Smooth muscle cell of the brain vasculature (primary cell): Measurements from ENCODE around the gene NLRP6.
A peak's percentile ranks its signal among the peaks of the same experiment; 100 is the strongest.
"Not testable (repeated sequence)": the region's sequence is repeated elsewhere in the genome, so short reads cannot be mapped to it uniquely, and the experiment has no call there.

Experiments
- DNase-seq: peaks from one replicate; pipeline ENCODE4 v3.0.0-alpha.2; 2012; ENCODE audit warnings: low read depth, low spot score

NLRP6 gene

GRCh38 chr11:324156-324555 lies 45.9 kb downstream of the NLRP6 start:
- DNase-seq: no peak

- not testable (repeated sequence) for DNase-seq
These were observed 46.6 kb downstream of the NLRP6 start for GRCh38 chr11:324593-325517.

DNA sequence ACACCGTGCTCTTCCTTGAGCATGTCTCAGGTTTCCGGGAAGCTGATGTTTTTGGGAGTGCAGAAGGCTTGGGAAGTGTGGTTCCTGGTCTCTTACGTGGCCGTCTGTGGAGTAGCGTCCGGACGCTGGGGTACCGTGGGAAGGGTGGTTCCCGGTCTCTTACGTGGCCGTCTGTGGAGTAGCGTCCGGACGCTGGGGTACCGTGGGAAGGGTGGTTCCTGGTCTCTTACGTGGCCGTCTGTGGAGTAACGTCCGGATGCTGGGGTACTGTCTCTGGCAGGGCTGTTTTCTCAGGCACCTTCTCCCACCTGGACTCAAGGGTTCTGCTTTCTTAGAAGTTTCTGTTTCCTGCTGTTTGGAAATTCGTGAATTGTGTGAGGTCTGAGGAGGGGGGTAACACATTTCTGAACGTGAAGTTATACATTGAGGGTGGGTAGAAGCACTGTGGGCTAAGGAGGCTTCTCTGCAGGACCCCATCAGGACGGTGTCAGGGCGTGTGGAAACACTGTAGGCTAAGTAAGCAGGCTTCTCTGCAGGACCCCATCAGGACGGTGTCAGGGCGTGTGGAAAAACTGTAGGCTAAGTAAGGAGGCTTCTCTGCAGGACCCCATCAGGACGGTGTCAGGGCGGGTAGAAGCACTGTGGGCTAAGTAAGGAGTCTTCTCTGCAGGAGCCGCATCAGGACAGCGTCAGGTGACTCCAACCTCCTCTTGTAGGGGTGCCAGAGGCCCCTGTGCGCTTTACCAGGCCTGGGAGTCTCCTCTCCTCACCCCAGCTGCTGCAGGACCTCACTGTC lies 47.8 kb downstream of the NLRP6 start:
- DNase-seq: no peak

DNA sequence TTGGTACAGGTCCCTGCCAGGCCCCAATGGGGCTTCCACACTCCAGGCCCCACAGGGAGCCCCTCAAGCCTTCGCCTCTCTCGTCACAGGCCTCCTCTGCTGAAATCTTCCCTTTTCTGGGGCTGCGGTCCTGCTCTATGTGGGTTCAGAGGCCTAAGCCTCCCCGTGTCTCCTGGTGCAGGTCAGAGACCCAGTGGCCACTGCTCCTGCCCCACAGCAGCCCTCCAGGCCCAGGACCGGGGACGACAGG lies 48.3 kb downstream of the NLRP6 start:
- DNase-seq: no peak

DNA sequence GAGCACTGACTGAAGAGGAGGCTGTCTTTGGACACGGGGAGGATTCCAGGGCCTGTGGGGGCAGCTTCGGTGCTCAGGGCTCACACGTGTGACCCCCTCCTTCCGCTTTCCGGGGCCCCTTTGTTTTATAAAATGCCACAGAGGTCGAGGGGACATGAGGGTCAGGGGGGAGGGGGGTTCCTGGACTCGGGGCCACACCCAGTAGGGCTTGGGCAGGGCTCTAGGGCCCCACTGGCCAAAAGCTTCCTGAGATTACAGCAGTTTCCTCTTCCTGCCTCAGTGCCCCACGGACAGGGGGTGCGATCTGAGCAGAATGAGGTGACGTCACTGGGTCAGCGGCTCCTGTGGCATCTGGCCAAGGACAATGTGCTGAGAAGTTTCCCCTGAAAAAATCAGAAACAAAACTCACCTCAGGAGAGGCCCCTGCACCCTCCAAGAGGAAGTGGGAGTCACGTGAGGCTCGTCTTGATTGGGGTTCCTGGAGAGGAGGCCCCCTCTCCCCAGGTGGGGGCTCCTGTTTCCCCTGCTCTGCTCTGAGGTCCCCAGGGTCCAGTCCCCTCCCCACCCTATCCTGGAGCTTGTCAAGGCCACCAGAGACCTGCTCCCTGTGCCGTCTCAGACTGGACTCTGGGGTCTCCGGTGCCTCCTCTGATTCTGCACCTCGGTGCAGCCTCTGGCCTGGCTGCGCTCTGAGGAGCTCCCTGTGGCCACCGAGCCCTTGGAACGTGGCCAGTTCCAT lies 48.8 kb downstream of the NLRP6 start:
- peak; percentile 64 for DNase-seq

DNA sequence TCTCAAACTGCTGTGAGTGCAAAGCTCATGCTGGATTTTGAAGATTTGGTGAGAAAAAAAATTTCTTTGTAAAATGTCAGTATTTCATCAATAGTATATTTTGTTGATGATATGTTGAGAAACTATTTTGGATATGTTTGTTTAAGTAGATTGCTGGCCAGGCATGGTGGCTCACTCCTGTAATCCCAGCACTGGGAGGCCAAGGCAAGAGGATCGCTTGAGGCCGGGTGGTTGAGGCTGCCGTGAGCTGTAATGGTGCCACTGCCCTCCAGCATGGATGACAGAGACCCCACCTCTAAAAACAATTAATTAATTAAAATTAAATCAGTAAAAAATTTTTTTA lies 49.3 kb downstream of the NLRP6 start:
- no peak for DNase-seq

- DNase-seq: no peak
These were observed 49.8 kb downstream of the NLRP6 start for GRCh38 chr11:328012-328411.

DNA sequence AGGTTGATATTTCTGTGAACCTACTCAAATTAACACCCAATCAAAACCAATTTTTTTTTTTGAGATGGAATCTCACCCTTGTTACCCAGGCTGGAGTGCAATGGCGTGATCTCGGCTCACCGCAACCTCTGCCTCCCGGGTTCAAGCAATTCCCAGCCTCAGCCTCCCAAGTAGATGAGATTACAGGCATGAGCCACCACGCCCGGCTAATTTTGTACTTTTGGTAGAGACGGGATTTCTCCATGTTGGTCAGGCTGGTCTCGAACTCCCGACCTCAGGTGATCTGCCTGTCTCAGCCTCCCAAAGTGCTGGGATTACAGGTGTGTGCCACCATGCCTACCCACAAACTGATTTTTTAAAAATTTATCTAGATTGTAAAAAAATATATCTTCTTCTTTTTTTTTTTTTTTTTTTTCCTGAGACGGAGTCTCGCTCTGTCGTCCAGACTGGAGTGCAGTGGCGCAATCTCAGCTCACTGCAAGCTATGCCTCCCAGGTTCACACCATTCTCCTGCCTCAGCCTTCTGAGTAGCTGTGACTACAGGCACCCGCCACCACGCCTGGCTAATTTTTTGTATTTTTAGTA lies 50.4 kb downstream of the NLRP6 start:
- DNase-seq: not testable (repeated sequence)

GRCh38 chr11:329886-330253 lies 51.7 kb downstream of the NLRP6 start:
- no peak for DNase-seq

DNA sequence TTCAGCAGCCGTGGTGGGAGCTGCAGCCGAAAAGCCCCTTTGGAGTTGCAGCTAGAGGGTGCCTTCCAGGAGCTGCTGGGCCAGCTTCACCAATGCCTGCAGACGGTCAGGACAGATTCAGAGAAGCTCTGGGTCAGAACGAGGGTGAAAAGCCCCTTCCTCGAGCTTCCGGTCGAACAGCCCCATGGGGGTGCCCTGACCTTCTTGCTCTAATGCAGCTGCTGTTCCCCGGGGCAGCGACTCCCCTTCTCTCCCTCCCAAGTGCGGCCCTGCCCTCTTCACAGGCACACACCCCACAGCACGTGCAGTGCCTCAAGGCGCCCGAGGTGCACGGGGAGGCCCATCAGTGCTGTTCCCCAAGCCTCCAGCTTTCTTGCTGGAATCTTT lies 52.1 kb downstream of the NLRP6 start:
- DNase-seq: no peak

- no peak for DNase-seq
These were observed 52.6 kb downstream of the NLRP6 start for GRCh38 chr11:330694-331357.

GRCh38 chr11:331358-332060 lies 53.3 kb downstream of the NLRP6 start:
- no peak for DNase-seq

- no peak for DNase-seq
These were observed 54.7 kb downstream of the NLRP6 start for GRCh38 chr11:332651-333480.

DNA sequence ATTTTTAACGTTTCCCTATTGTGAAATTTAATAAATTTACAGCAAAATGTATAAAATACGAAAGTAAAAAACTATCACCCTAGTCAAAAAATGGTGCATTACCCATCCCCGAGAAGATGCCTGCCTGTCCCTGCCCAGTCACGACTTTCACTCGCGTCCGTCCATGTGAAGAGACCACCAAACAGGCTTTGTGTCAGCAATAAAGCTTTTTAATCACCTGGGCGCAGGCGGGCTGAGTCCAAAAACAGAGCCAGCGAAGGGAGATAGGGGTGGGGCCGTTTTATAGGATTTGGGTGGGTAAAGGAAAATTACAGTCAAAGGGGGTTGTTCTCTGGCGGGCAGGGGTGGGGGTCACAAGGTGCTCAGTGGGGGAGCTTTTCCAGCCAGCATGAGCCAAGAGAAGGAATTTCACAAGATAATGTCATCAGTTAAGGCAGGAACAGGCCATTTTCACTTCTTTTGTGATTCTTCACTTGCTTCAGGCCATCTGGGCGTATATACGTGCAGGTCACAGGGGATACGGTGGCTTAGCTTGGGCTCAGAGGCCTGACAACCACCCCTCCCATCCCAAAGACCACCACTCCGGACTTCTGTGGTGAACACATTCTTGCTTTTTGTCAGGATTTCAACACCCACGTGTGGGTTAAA lies 55.5 kb downstream of the NLRP6 start:
- DNase-seq: not testable (repeated sequence)

DNA sequence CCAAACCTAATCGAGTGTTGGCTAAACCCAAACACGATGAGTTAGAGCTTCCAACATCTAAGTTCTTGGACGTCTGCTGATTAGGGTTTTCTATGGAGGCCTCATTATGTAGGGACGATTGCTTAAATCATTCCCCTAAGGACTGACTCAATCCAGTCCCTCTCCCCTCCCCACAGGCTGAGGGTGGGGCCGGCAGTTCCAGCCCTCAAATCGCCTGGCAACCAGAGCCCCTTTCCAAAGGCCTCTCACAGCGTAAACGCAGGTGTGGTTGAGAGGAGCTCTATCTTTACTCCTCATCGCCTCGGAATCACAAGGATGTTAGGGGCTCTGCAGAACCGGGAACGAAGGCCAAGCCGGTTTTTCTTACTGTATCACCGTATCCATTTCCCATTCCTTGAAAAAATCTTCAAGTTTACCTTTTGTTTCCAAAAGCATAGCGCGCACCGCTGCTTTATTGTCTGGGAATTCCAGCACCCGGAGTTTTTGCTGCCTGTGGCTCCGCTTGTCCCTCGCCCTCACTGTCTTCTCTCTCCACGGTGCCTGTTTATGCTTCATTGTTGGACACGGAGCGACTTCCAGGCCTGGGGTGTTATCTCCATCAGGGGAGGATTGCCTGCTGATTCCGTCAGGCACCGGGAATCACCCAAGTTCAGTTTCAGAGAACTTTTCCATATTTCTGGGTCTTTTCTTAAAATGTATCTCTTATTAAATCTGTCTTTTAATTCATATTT lies 56.2 kb downstream of the NLRP6 start:
- DNase-seq: no peak
